ENCODE results near the gene RSPH10B.
"Not testable (repeated sequence)": the region's sequence is repeated elsewhere in the genome, so short reads cannot be mapped to it uniquely, and the experiment has no call there.

GRCh38 chr7:5926263-5926870 lies 44.1 kb downstream of the RSPH10B start:
- TF ChIP-seq CTCF (IDR thresholded peaks at IDR 0.05); EZH2 (IDR thresholded peaks at IDR 0.05; ENCODE audit: borderline replicate concordance, insufficient read depth, low read depth, low read length, poor library complexity, severe bottlenecking): not testable (repeated sequence)

Data from B cell (primary cell).